NCI-H2227 (cell line): ENCODE measurements around the gene CAMTA1.

ENCODE experiments used
- DNase-seq: peaks from one replicate; lab custom pipeline; 2025; ENCODE audit not compliant: unreplicated experiment; lab: John Stamatoyannopoulos, UW

CAMTA1 gene

GRCh38 chr1:6923012-6923411, 137.8 kb downstream of the CAMTA1 start:
- no peak for DNase-seq

DNA sequence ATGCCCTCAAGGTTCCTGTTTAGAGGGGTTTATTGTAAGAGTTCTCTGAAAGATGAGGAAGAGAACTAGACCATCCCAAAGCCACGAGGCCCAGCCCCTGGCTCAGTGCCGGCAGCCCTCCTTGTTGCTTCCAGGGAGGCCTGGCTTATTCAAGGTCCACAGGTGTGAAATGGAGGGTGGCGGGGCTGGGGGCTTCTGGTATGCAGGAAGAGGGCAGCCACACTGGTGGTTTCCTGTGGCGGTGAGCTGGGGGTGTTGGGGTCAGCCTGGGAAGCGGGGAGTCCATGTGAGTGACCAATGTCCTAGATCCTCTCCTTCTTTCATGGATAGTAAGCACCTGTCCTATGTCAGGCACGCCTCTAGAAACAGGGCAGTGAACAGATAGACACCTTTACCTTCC, 138.2 kb downstream of the CAMTA1 start:
- DNase-seq = no peak

DNA sequence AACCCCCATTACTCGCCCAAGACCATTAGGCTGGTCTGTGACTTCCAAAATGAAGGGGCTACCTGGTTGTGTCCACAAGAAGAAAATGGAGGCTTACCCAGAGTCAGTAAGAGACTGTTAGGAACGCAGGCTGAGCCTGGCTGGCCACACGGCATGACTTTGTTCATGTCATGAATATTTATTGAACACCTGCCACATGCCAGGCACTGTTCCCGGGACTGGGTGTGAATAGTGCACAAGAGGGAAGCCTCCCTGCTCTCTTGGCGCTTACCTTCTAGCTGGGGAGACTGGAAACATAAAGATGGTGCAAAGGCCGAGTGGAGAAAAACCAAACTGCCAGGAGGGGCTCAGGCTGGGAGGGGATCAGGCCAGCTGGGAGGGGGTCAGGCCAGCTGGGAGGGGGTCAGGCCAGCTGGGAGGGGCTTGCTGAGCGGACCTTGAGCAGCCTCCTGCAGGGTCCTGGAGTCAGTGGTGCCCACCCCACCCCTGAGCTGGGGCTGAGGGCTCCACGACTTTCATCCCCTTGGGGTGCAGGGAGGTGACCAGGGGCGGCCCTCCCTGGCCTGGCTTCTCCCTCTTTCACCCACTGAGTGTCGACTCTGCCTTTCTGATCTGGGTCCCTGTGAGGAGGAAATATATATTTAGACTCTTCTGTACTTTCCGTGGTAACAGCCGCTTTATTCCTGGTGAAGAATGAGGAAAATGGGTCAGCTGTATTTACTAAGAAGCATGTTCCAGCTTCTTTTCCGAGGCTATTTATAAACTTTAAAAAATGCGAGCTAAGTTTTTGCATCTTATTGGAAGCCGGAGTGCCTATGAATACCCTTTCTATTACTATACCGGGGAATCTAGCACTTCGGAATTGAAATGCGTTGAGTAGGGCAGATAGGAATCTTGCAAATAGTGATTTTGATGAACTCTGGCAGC, 139.0 kb downstream of the CAMTA1 start:
- no peak for DNase-seq

DNA sequence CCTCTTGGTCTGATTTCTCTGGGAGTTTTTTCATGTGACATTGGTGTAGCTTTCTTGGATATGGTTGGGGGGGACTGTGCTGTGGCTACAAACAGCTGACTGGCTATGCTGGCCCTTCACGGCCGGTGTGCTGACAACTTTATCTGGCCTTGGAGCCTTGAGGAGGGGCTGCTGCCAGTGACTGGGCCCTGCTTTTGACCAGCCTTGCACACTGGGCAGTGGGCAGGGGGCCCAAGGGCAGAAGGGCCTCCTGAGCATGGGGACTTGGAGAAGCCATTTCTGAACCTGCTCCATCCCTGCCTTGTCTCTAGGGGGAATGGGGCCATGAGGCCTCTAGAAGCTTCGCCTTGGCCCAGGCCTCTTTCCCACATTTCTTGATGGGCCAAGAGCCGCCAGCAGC, 139.6 kb downstream of the CAMTA1 start:
- DNase-seq = no peak

DNA sequence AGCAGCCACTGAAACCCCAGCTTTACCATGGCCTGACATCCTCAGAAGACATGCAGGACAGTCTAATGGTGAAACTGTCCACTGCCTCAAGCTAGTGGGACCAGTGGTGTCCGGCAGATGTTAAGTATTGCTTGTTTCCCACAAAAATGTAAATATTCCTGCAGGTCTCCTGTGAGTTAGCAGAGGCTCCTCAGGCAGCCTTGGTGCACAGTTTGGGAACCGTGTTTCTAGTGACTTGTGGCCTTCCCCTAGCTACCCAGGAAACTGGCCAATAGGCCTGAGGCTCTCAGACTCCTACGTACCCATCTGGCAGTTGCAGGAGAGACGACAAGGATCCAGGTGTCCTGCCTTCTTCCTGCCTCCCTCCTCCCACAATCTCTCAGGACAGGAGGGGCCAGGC, 142.4 kb downstream of the CAMTA1 start:
- no peak for DNase-seq

- DNase-seq = no peak
Observed at GRCh38 chr1:6928106-6928885, 143.0 kb downstream of the CAMTA1 start.

DNA sequence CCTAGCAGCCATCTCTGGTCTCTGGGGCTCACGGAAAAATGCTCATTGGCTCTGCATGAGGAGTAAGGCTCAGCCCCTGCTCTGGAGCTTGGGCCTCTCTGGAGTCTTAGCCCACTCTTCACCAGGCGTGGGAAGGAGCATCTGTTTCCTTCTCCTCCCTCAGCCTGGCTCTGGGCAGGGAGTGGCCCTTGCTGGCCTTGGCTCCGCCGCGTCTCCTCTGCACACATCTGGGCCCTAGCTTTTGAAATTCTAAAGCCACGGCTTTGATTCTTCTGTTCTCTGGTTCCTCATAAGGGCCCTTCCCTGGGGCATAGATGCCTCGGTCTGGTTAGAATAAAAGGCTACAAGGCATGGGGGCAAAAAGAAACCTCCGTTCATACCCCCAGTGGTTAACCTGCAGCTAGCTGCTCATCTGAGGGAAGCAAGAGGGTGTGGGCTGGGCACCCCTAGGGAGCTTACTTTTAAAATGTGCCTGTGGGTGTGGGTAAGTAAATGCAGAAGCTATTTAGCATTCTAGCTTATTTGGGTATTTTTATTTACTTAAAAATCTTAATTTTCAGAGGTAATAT, 145.6 kb downstream of the CAMTA1 start:
- DNase-seq = no peak

DNA sequence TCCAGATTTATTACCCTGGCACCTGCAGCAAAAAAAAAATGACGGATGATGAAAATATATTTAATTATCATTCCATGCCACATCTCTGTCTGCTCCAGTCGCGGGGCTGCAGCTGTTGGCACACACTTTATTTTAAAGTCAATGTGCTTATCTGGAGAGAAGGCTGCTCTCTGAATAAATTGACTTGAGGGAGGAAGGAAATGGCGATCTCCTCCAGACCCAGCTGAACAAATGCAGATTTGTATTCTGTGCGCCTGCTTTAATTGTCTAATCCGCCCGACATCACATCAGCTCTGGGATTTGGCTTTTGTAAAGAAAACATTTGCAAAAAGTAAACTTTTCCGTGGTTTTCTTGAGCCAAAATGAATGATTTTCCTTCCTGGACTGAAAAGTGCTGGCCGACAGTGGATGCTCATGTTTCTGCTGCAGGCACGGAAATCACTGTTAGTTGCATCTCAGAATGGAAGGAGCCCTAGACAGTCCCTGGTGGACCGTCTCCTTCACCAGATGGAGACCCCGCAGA, 150.2 kb downstream of the CAMTA1 start:
- peak; percentile 21 for DNase-seq

DNA sequence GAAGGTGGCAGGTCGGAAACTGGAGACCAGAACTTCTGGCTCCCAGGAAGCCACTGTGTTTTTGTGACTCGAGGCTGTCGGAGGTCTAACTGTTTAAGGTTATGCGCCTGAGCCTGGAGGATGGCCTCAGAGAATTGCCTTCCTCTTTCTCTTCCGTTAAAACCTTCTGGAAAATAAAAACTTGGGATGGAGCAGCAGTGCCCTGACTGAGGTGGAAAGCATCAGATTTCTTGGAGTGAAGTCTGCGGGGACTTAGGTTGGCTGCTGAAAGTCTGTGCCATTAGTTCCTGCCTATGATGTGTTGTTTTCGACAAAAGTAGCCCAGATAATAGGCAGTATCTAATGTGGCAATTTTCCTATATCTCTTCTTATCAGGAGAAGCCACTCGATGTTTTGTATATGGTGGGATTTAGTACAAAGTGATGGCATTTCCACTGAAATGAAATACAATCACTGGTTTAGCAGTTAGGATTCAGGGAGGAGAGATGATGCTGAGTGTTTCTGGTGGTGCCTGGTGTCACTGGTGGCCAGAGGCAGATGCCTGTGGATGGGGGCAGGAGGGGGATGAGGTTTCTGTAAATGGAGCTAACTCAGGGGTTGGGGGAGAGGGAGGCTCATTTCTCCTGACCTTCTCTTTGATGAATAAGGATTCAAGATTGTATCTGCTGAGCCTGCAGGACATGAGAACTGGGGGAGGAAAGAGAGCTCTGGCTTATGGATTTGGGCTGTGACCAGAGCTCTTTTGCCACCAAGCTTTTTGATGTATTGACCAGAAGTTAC, 150.8 kb downstream of the CAMTA1 start:
- no peak for DNase-seq

GRCh38 chr1:6937048-6937447, 151.8 kb downstream of the CAMTA1 start:
- no peak for DNase-seq

DNA sequence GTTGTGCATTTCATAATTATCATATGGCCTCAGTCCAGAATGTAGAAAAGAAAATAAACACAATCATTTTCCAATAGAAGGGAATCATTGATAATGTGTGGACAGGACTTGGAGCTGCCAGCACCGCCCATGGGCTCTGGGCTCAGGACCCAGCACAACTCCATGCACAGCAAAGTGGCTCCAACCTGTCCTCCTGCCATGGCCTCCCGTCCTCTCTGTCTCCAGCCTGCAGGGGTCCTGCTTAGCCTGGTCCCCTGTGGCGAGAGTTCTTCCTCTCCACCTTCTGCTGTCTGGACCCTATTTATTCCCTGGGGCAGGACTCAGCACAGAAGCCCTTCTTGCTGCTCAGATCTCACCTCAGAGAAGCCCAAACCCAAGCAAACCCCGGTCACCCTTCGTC, 154.1 kb downstream of the CAMTA1 start:
- DNase-seq = no peak

- DNase-seq = no peak
Observed at GRCh38 chr1:6941786-6942185, 156.5 kb downstream of the CAMTA1 start.

DNA sequence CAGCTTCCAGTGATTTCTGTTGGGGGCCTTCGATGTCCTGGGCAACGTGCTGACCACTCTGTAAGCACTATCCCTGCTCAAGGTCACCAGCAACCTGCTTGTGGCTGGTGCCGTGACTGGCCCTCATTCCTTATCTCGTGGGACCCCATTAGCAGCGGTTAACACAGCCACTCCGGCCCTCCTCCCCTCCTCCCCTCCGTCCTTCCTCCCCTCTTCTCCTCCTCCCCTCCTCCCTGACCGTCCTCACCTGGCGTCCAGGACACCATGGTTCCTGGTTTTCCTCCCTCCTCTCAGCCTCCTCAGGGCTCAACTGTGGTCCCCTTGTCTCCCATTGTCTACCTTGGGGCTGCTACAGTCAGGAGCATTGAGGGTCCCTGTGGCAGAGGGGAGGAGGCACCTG, 157.7 kb downstream of the CAMTA1 start:
- no peak for DNase-seq

DNA sequence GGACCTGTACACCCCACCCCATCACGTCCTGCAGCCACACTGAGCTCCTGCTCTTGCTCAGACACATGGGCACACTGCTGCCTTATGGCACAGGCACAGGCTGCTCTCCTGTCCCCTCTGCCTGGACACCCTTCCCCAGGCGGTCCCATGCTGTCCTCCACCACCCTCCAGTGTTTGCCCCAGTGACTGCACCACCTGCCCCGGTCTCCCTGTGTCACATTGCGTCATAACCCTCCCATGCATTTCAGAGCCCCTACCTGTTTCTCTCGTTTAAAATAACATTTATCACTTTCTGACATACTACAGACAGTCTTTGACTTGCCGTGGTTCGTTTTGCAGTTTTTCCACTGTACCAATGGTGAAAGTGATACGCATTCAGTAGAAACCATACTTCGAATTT, 159.2 kb downstream of the CAMTA1 start:
- DNase-seq = no peak

DNA sequence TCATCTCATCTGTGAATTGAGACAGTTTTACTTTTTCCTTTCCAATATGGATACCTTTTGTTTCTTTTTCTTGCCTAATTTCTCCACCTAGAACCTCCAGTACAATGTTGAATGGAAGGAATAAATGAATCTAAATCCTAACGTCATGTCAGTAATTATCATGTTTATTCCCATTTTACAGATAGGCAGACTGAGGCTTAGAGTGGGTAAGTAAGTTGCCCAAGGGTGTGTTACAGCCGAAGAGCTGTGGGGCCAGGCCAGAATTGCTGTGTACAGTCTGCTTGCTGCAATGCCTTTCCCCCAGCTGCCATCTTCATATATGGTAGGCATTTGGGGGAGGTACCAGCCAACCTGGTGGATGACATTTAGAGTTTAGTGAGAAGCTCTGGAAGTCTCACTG, 162.7 kb downstream of the CAMTA1 start:
- no peak for DNase-seq

DNA sequence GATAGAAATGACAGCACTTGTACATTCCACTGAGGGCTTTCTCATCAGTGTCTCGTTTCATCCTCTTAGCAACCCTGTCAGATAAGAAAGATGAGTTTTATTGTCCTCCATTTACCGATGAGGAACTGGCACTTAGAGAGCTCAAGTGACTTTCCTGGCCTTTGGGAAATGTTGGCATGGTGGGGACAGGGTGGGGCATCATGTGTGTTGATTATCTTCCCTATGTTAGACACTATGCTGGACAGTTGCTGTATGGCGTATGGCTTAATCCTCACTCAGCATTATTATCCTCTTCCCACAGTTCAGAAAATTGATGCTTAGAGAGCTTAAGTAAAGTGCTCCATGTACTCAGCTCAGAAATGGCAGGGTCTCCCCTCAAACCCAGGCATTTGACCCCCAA, 163.2 kb downstream of the CAMTA1 start:
- DNase-seq = no peak

GRCh38 chr1:6948861-6949260, 163.6 kb downstream of the CAMTA1 start:
- no peak for DNase-seq

GRCh38 chr1:6950001-6950765, 164.9 kb downstream of the CAMTA1 start:
- DNase-seq = no peak

GRCh38 chr1:6951536-6951935, 166.3 kb downstream of the CAMTA1 start:
- no peak for DNase-seq

- no peak for DNase-seq
Observed at GRCh38 chr1:6953216-6953615, 168.0 kb downstream of the CAMTA1 start.
